HepG2 (cell line): ENCODE results near the gene LIMK2. TPM values are rescaled to one million over a fixed set of nuclear protein-coding genes. Genes with fewer than 3 reads are reported as not detected.

Experiments used
- ELF1 ChIP-seq: sonication (generic); formaldehyde crosslinking; IDR thresholded peaks from 2 replicates; pipeline ENCODE4 v1.4.0; 2020; ENCODE audit warnings: missing genetic modification reagents
- ELF3 ChIP-seq: IDR thresholded peaks from 2 replicates; pipeline ENCODE4 v1.6.1; 2016; ENCODE audit warnings: missing genetic modification reagents, missing compliant biosample characterization
- HOXA3 ChIP-seq: sonication (generic); formaldehyde crosslinking; IDR thresholded peaks from 2 replicates; pipeline ENCODE4 v1.5.0; 2020; ENCODE audit warnings: missing genetic modification reagents
- JARID2 ChIP-seq: sonication (generic); formaldehyde crosslinking; IDR thresholded peaks from 2 replicates; pipeline ENCODE4 v1.8.1; 2023; ENCODE audit warnings: missing genetic modification reagents, inconsistent platforms; ENCODE audit not compliant: insufficient replicate concordance
- SALL1 ChIP-seq: sonication (generic); formaldehyde crosslinking; IDR thresholded peaks from 2 replicates; pipeline ENCODE4 v1.8.0; 2022; ENCODE audit warnings: mild to moderate bottlenecking, missing genetic modification reagents
- SALL2 ChIP-seq: sonication (generic); formaldehyde crosslinking; IDR thresholded peaks from 2 replicates; pipeline ENCODE4 v1.8.1; 2023; ENCODE audit warnings: mild to moderate bottlenecking, missing genetic modification reagents, inconsistent platforms
- SP4 ChIP-seq: sonication (generic); formaldehyde crosslinking; IDR thresholded peaks from 2 replicates; pipeline ENCODE4 v1.8.1; 2023; ENCODE audit warnings: mild to moderate bottlenecking, missing genetic modification reagents
- SSRP1 ChIP-seq: IDR thresholded peaks from 2 replicates; pipeline ENCODE4 v1.6.1; 2016; ENCODE audit warnings: control low read depth
- TARDBP ChIP-seq: sonication (generic); formaldehyde crosslinking; IDR thresholded peaks from 2 replicates; pipeline ENCODE4 v1.8.0; 2022; ENCODE audit warnings: mild to moderate bottlenecking, missing genetic modification reagents
- TEAD3 ChIP-seq: optimal IDR thresholded peaks from 2 replicates; pipeline ENCODE3; 2016; ENCODE audit warnings: borderline replicate concordance
- YY1 ChIP-seq: IDR thresholded peaks from 2 replicates; pipeline ENCODE4 v1.6.1; 2011; ENCODE audit warnings: low read length, low read depth, moderate library complexity, mild to moderate bottlenecking; ENCODE audit not compliant: insufficient read depth, insufficient replicate concordance
- ZMYM3 ChIP-seq: sonication (generic); formaldehyde crosslinking; IDR thresholded peaks from 2 replicates; pipeline ENCODE4 v1.5.1; 2020; ENCODE audit warnings: mild to moderate bottlenecking, missing genetic modification reagents
- ZNF430 ChIP-seq: sonication (generic); formaldehyde crosslinking; IDR thresholded peaks from 2 replicates; pipeline ENCODE4 v1.9.0; 2021; ENCODE audit warnings: mild to moderate bottlenecking, missing genetic modification reagents
- ZNF564 ChIP-seq: sonication (generic); formaldehyde crosslinking; IDR thresholded peaks from 2 replicates; pipeline ENCODE4 v1.8.1; 2023; ENCODE audit warnings: mild to moderate bottlenecking, missing genetic modification reagents
- ZNF747 ChIP-seq: sonication (generic); formaldehyde crosslinking; IDR thresholded peaks from 2 replicates; pipeline ENCODE4 v1.8.1; 2023; ENCODE audit warnings: missing genetic modification reagents, mild to moderate bottlenecking, borderline replicate concordance
- ZNF781 ChIP-seq: sonication (generic); formaldehyde crosslinking; IDR thresholded peaks from 2 replicates; pipeline ENCODE4 v1.5.1; 2020; ENCODE audit warnings: borderline replicate concordance, mild to moderate bottlenecking, missing genetic modification reagents; ENCODE audit errors: not compliant biosample characterization
- polyA plus RNA-seq, 8 experiments: library from polyadenylated mRNA; depleted of rRNA in 3 of 8; stranded (reverse) in 7 of 8; unstranded in 1 of 8; fragments of >200 nt; fragmentation: Illumina TruSeq in 4 of 8; extraction: Trizol in 4 of 8; gene quantifications; 2 replicates each; pipeline versions ENCODE4 v1.2.1 to v1.2.3, GENCODE V29; 2011 to 2016; ENCODE audit warnings: low read depth in 4 of 8, missing spikeins in 1 of 8, mixed read lengths in 1 of 8; ENCODE audit not compliant: insufficient read depth in 1 of 8
- total RNA-seq, 5 experiments: library from RNA; depleted of rRNA; stranded (reverse); fragments of >200 nt; fragmentation: Illumina TruSeq; extraction: Trizol; gene quantifications; 2 replicates each; pipeline ENCODE4 v1.2.3, GENCODE V29; 2016; ENCODE audit warnings: low read depth in 1 of 5
- TF ChIP-seq, protein P1 (sequence below): sonication (generic); formaldehyde crosslinking; IDR thresholded peaks from 2 replicates; pipeline ENCODE4 v1.8.0; 2022; ENCODE audit warnings: missing genetic modification reagents, mild to moderate bottlenecking, moderate library complexity, borderline replicate concordance
- TF ChIP-seq, protein P2 (sequence below): sonication (generic); formaldehyde crosslinking; IDR thresholded peaks from 2 replicates; pipeline ENCODE4 v1.4.0; 2020; ENCODE audit warnings: missing genetic modification reagents, mild to moderate bottlenecking, borderline replicate concordance
- TF ChIP-seq, protein P3 (sequence below): sonication (generic); formaldehyde crosslinking; IDR thresholded peaks from 2 replicates; pipeline ENCODE4 v1.4.0; 2020; ENCODE audit warnings: mild to moderate bottlenecking, missing genetic modification reagents, borderline replicate concordance

Gene LIMK2
- total and polyA plus RNA-seq, 2 of the 13 experiments (the other 11 are each of a cell fraction or from before 2014, with no cell fraction given): 20.9 to 29.8 TPM

DNA sequence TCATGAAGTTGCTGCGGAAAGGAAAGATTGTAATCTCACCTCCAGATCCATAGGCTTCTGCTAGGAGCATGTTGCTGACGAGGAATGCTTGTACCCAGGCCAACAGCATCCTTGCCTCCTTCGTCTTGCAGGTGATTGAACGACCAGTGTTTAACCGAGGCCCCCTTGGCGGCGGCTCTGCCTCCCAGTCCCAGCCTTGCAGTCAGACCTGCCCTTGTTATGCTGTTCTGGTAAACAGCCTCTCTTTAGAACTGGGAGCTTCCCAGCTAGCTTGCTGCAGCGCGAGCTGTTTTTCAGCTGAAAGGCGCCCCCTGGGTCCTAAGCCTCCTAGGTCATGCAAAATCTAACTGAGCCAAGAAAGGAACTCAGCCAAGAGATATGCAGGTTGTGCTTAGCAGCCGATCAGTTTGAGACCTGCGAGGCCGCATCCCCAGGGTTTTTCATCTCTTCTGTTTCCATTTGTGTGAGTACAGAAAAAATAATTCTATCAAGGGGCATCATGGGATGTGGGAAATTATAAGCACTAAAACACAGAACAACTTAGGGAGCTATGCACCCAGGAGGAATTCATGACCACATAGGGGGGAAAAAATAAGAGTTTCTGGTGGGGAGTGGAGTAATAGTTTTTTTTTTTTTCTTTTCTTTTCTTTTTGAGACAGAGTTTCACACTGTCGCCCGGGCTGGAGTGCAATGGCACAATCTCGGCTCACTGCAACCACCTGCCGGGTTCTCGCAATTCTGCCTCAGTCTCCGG lies 80.3 kb downstream of the LIMK2 start, which contains the start of gene PIK3IP1 (continued):
- TF ChIP-seq, protein P1, sequence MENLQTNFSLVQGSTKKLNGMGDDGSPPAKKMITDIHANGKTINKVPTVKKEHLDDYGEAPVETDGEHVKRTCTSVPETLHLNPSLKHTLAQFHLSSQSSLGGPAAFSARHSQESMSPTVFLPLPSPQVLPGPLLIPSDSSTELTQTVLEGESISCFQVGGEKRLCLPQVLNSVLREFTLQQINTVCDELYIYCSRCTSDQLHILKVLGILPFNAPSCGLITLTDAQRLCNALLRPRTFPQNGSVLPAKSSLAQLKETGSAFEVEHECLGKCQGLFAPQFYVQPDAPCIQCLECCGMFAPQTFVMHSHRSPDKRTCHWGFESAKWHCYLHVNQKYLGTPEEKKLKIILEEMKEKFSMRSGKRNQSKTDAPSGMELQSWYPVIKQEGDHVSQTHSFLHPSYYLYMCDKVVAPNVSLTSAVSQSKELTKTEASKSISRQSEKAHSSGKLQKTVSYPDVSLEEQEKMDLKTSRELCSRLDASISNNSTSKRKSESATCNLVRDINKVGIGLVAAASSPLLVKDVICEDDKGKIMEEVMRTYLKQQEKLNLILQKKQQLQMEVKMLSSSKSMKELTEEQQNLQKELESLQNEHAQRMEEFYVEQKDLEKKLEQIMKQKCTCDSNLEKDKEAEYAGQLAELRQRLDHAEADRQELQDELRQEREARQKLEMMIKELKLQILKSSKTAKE (CRISPR knock-in tag): no peak
- TF ChIP-seq ELF1 (CRISPR knock-in tag): 0 out of 2 replicates have a peak, but pooled peaks have one; percentile 12
- TF ChIP-seq TEAD3 (CRISPR knock-in tag): peak; percentile 71
- TF ChIP-seq YY1: peak; percentile 15
- peak; percentile 41 for TF ChIP-seq ZNF781 (CRISPR knock-in tag)
- no peak for TF ChIP-seq SSRP1 (CRISPR knock-in tag)
- TF ChIP-seq TARDBP (CRISPR knock-in tag): peak; percentile 78; the same call in 1 of the 2 replicates
- TF ChIP-seq ZNF747 (CRISPR knock-in tag): no peak
- peak; percentile 62 for TF ChIP-seq HOXA3
- 0 out of 2 replicates have a peak, but pooled peaks have one; percentile 20 for TF ChIP-seq SALL2 (CRISPR knock-in tag)
- TF ChIP-seq ZNF430 (CRISPR knock-in tag): 0 out of 2 replicates have a peak, but pooled peaks have one; percentile 51
- TF ChIP-seq ELF3 (CRISPR knock-in tag): 0 out of 2 replicates have a peak, but pooled peaks have one; percentile 16
- TF ChIP-seq SALL1 (CRISPR knock-in tag): peak; percentile 70; the same call in 1 of the 2 replicates
- TF ChIP-seq JARID2: no peak
- 0 out of 2 replicates have a peak, but pooled peaks have one; percentile 61 for TF ChIP-seq SP4 (CRISPR knock-in tag)
- TF ChIP-seq ZMYM3 (CRISPR knock-in tag): peak; percentile 92
- TF ChIP-seq, protein P2, sequence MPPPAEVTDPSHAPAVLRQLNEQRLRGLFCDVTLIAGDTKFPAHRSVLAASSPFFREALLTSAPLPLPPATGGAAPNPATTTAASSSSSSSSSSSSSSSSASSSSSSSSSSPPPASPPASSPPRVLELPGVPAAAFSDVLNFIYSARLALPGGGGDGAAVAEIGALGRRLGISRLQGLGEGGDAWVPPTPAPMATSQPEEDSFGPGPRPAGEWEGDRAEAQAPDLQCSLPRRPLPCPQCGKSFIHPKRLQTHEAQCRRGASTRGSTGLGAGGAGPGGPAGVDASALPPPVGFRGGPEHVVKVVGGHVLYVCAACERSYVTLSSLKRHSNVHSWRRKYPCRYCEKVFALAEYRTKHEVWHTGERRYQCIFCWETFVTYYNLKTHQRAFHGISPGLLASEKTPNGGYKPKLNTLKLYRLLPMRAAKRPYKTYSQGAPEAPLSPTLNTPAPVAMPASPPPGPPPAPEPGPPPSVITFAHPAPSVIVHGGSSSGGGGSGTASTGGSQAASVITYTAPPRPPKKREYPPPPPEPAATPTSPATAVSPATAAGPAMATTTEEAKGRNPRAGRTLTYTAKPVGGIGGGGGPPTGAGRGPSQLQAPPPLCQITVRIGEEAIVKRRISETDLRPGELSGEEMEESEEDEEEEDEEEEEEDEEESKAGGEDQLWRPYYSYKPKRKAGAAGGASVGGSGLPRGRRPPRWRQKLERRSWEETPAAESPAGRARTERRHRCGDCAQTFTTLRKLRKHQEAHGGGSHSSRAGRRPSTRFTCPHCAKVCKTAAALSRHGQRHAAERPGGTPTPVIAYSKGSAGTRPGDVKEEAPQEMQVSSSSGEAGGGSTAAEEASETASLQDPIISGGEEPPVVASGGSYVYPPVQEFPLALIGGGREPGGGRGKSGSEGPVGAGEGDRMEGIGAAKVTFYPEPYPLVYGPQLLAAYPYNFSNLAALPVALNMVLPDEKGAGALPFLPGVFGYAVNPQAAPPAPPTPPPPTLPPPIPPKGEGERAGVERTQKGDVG (CRISPR knock-in tag): no peak
- TF ChIP-seq ZNF564 (CRISPR knock-in tag): no peak
- TF ChIP-seq, protein P3, sequence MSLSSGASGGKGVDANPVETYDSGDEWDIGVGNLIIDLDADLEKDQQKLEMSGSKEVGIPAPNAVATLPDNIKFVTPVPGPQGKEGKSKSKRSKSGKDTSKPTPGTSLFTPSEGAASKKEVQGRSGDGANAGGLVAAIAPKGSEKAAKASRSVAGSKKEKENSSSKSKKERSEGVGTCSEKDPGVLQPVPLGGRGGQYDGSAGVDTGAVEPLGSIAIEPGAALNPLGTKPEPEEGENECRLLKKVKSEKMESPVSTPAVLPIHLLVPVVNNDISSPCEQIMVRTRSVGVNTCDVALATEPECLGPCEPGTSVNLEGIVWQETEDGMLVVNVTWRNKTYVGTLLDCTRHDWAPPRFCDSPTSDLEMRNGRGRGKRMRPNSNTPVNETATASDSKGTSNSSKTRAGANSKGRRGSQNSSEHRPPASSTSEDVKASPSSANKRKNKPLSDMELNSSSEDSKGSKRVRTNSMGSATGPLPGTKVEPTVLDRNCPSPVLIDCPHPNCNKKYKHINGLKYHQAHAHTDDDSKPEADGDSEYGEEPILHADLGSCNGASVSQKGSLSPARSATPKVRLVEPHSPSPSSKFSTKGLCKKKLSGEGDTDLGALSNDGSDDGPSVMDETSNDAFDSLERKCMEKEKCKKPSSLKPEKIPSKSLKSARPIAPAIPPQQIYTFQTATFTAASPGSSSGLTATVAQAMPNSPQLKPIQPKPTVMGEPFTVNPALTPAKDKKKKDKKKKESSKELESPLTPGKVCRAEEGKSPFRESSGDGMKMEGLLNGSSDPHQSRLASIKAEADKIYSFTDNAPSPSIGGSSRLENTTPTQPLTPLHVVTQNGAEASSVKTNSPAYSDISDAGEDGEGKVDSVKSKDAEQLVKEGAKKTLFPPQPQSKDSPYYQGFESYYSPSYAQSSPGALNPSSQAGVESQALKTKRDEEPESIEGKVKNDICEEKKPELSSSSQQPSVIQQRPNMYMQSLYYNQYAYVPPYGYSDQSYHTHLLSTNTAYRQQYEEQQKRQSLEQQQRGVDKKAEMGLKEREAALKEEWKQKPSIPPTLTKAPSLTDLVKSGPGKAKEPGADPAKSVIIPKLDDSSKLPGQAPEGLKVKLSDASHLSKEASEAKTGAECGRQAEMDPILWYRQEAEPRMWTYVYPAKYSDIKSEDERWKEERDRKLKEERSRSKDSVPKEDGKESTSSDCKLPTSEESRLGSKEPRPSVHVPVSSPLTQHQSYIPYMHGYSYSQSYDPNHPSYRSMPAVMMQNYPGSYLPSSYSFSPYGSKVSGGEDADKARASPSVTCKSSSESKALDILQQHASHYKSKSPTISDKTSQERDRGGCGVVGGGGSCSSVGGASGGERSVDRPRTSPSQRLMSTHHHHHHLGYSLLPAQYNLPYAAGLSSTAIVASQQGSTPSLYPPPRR (CRISPR knock-in tag): no peak
